Endodermal cell (in vitro differentiated cells): ENCODE results near the gene FEM1B. TPM values are rescaled to one million over a fixed set of nuclear protein-coding genes. Genes with fewer than 3 reads are reported as not detected.
A peak's percentile ranks its signal among the peaks of the same experiment; 100 is the strongest.

ENCODE experiments used
- DNase-seq: peaks from one replicate; pipeline ENCODE4 v3.0.0-alpha.2; 2017
- H3K27ac ChIP-seq: 2 replicates; pipeline ENCODE4 v1.5.1; 2013; ENCODE audit warnings: mild to moderate bottlenecking, low read depth, low read length, moderate library complexity
- H3K27me3 ChIP-seq: 2 replicates; pipeline ENCODE4 v1.6.1; 2013; ENCODE audit warnings: mild to moderate bottlenecking, low read length, moderate library complexity; ENCODE audit not compliant: insufficient read depth, control insufficient read depth, poor library complexity, severe bottlenecking
- H3K36me3 ChIP-seq: 2 replicates; pipeline ENCODE4 v1.7.0; 2013; ENCODE audit warnings: mild to moderate bottlenecking, low read length, moderate library complexity; ENCODE audit not compliant: control insufficient read depth, insufficient read depth
- H3K4me1 ChIP-seq: one replicate; pipeline ENCODE4 v1.7.0; 2013; ENCODE audit warnings: low read length; ENCODE audit not compliant: control insufficient read depth, insufficient read depth
- H3K4me3 ChIP-seq: 2 replicates; pipeline ENCODE4 v1.5.1; 2013; ENCODE audit warnings: mild to moderate bottlenecking, low read length, moderate library complexity
- H3K9ac ChIP-seq: 2 replicates; pipeline ENCODE4 v1.6.1; 2013; ENCODE audit warnings: mild to moderate bottlenecking, low read length, moderate library complexity; ENCODE audit not compliant: poor library complexity, severe bottlenecking; ENCODE audit errors: extremely low read depth
- H3K9me3 ChIP-seq: 2 replicates; pipeline ENCODE4 v1.6.1; 2013; ENCODE audit warnings: mild to moderate bottlenecking, low read length, moderate library complexity; ENCODE audit not compliant: control insufficient read depth
- H3K27ac Mint-ChIP-seq: 2 replicates; pipeline ENCODE4 v1.8.0; 2020; ENCODE audit warnings: mixed read lengths
- H3K27me3 Mint-ChIP-seq: 2 replicates; pipeline ENCODE4 v1.8.0; 2021; ENCODE audit warnings: mild to moderate bottlenecking, mixed read lengths; ENCODE audit not compliant: insufficient read depth
- H3K36me3 Mint-ChIP-seq: 2 replicates; pipeline ENCODE4 v1.8.0; 2020; ENCODE audit warnings: low read depth, mixed read lengths
- H3K4me1 Mint-ChIP-seq: 2 replicates; pipeline ENCODE4 v1.8.0; 2020; ENCODE audit warnings: mixed read lengths
- H3K4me3 Mint-ChIP-seq: 2 replicates; pipeline ENCODE4 v1.8.0; 2020; ENCODE audit warnings: mild to moderate bottlenecking, moderate library complexity, mixed read lengths
- H3K9me3 Mint-ChIP-seq: 2 replicates; pipeline ENCODE4 v1.8.0; 2020; ENCODE audit warnings: mild to moderate bottlenecking, mixed read lengths
- CTCF ChIP-seq: fragments of 200-600 bp; sonication (generic); conservative IDR thresholded peaks from 2 replicates; pipeline ENCODE4 v1.5.0; 2021; ENCODE audit warnings: antibody characterized with exemption, mild to moderate bottlenecking
- WGBS, 2 experiments: methylation state at CpG; one replicate each; pipeline versions ENCODE4 v1.1.5 to v1.1.7; 2013; ENCODE audit warnings: missing lambda C conversion rate in 2 of 2, mixed read lengths in 1 of 2; ENCODE audit not compliant: insufficient coverage in 1 of 2, insufficient read length in 1 of 2; 5-methylcytosine and 5-hydroxymethylcytosine counted together
- total RNA-seq, 2 donors: library from RNA; stranded (reverse); fragmentation: NEBNext Ultra II Directional in 1 of 2; extraction: Animal tissue kit (Norgen Biotek cat#: 25700) in 1 of 2; gene quantifications; 2 replicates in 1 of 2; 3 replicates in 1 of 2; pipeline ENCODE4 v1.2.1, GENCODE V29; 2021

The FEM1B gene
- total RNA-seq, 2 donors from 2014 or later, result 65.4 to 67.9 TPM

- Mint-ChIP-seq H3K9me3 (no peaks in the 10 kb centered on the region), H3K36me3 (no peaks in the 10 kb centered on the region), H3K27me3 (peaks cover 4% of the 10 kb centered on the region), H3K27ac (no peak overlapping the region), H3K4me3 (no peak overlapping the region), H3K4me1 (peaks cover 4% of the 10 kb centered on the region)
- H3K9me3 ChIP-seq, result no peaks in the 10 kb centered on the region
- H3K27me3 ChIP-seq, result no peaks in the 10 kb centered on the region
- no peak overlapping the region for H3K4me3 ChIP-seq
- H3K4me1 ChIP-seq, result no peaks in the 10 kb centered on the region
- no peak for DNase-seq
- H3K27ac ChIP-seq, result no peak overlapping the region
- H3K9ac ChIP-seq, result no peak overlapping the region
- no peaks in the 10 kb centered on the region for H3K36me3 ChIP-seq
- TF ChIP-seq CTCF, result no peak
- WGBS, 2 experiments, result 82 to 83% methylated on average over 8 of the region's 9 CpGs
These were observed 45.3 kb downstream of the FEM1B start for GRCh38 chr15:68322796-68323195.

- Histone ChIP-seq H3K9me3 (no peaks in the 10 kb centered on the region), H3K4me3 (no peak overlapping the region), H3K27me3 (no peaks in the 10 kb centered on the region), H3K4me1 (peaks cover 15% of the 10 kb centered on the region), H3K36me3 (no peaks in the 10 kb centered on the region), H3K27ac (no peak overlapping the region), H3K9ac (no peak overlapping the region)
- Mint-ChIP-seq H3K27me3 (peaks cover 4% of the 10 kb centered on the region), H3K27ac (no peak overlapping the region), H3K36me3 (no peaks in the 10 kb centered on the region), H3K4me3 (no peak overlapping the region), H3K9me3 (no peaks in the 10 kb centered on the region), H3K4me1 (peaks cover 23% of the 10 kb centered on the region)
- TF ChIP-seq CTCF, result no peak
- 81 to 85% methylated on average over 2 to 4 of the region's 4 CpGs for WGBS, 2 experiments
- no peak for DNase-seq
These were observed 48.2 kb downstream of the FEM1B start for GRCh38 chr15:68325726-68326125.

- no peak overlapping the region for H3K9ac ChIP-seq
- peak overlapping the region; percentile 16 for H3K27ac Mint-ChIP-seq
These were observed 49.3 kb downstream of the FEM1B start for GRCh38 chr15:68326711-68327354.

More at GRCh38 chr15:68326711-68327354, 49.3 kb downstream of the FEM1B start:
- H3K27me3 Mint-ChIP-seq, result peaks cover 4% of the 10 kb centered on the region
- Histone ChIP-seq H3K27me3 (no peaks in the 10 kb centered on the region), H3K4me1 (peaks cover 15% of the 10 kb centered on the region), H3K4me3 (no peak overlapping the region), H3K36me3 (no peaks in the 10 kb centered on the region), H3K27ac (no peak overlapping the region), H3K9me3 (no peaks in the 10 kb centered on the region)
- peaks cover 34% of the 10 kb centered on the region for H3K4me1 Mint-ChIP-seq
- DNase-seq, result no peak
- H3K4me3 Mint-ChIP-seq, result no peak overlapping the region
- WGBS, 2 experiments, result 80 to 90% methylated on average over 2 to 11 of the region's 11 CpGs
- H3K9me3 Mint-ChIP-seq, result no peaks in the 10 kb centered on the region
- TF ChIP-seq CTCF, result no peak
- H3K36me3 Mint-ChIP-seq, result no peaks in the 10 kb centered on the region
